A673 (cell line): ENCODE measurements around the gene AUNIP. TPM values are rescaled to one million over a fixed set of nuclear protein-coding genes. Genes with fewer than 3 reads are reported as not detected.

Experiments
- BruUV-seq: library from RNA; stranded (reverse); fragments of 400-500 nt; replicated peaks from 2 replicates; lab custom pipeline; 2021; lab: Mats Ljungman, UMichigan
- CTCF ChIA-PET: fragments of 300-600 bp; sonication (Branson Sonifier 250); formaldehyde crosslinking; loops from one replicate; lab custom pipeline; 2022; ENCODE audit warnings: antibody characterized with exemption; lab: Charles Lee
- POLR2A ChIA-PET: fragments of 300-600 bp; sonication (Branson Sonifier 250); formaldehyde crosslinking; loops from one replicate; lab custom pipeline; 2022; ENCODE audit warnings: antibody characterized with exemption; ENCODE audit not compliant: low non-redundant PET; lab: Charles Lee
- DNase-seq: peaks from one replicate; pipeline ENCODE4 v3.0.0-alpha.2; 2015; ENCODE audit warnings: low spot score
- H3K27ac ChIP-seq: fragments of 200-600 bp; sonication (generic); 2 replicates; pipeline ENCODE4 v1.5.1; 2016; ENCODE audit warnings: mixed run types, low read depth, mild to moderate bottlenecking, mixed read lengths, antibody characterized with exemption, low read length; ENCODE audit not compliant: poor library complexity, severe bottlenecking
- H3K27me3 ChIP-seq: fragments of 200-600 bp; sonication (generic); replicated peaks from 2 replicates; pipeline ENCODE4 v1.6.1; 2017; ENCODE audit warnings: mixed run types, low read depth, mild to moderate bottlenecking, mixed read lengths, antibody characterized with exemption, low read length; ENCODE audit not compliant: insufficient read depth, poor library complexity
- H3K36me3 ChIP-seq: fragments of 200-600 bp; sonication (generic); 2 replicates; pipeline ENCODE4 v1.6.1; 2016; ENCODE audit warnings: mixed run types, mild to moderate bottlenecking, mixed read lengths, antibody characterized with exemption, low read length; ENCODE audit not compliant: insufficient read depth, poor library complexity, severe bottlenecking
- H3K4me1 ChIP-seq: fragments of 200-600 bp; sonication (generic); 2 replicates; pipeline ENCODE4 v1.6.1; 2017; ENCODE audit warnings: mixed run types, mild to moderate bottlenecking, mixed read lengths, antibody characterized with exemption, low read length; ENCODE audit not compliant: insufficient read depth, poor library complexity, severe bottlenecking
- H3K4me3 ChIP-seq: fragments of 200-600 bp; sonication (generic); 2 replicates; pipeline ENCODE4 v1.5.1; 2016; ENCODE audit warnings: low read depth, mixed run types, mild to moderate bottlenecking, mixed read lengths, low read length; ENCODE audit not compliant: poor library complexity, severe bottlenecking
- H3K9me3 ChIP-seq: fragments of 200-600 bp; sonication (generic); 2 replicates; pipeline ENCODE4 v1.6.1; 2016; ENCODE audit warnings: mixed run types, low read depth, mild to moderate bottlenecking, mixed read lengths, antibody characterized with exemption, low read length; ENCODE audit not compliant: poor library complexity, severe bottlenecking
- EZH2 ChIP-seq: fragments of 200-600 bp; sonication (generic); IDR thresholded peaks from 2 replicates; pipeline ENCODE4 v1.6.1; 2017; ENCODE audit warnings: borderline replicate concordance, low read depth, mild to moderate bottlenecking, mixed read lengths, antibody characterized with exemption, low read length; ENCODE audit not compliant: poor library complexity, severe bottlenecking
- intact Hi-C: fragments of 100-400 bp; cut with micrococcal nuclease; formaldehyde crosslinking; loops from one replicate; pipeline ENCODE4 v1.10.0; 2022; ENCODE audit not compliant: unreplicated experiment
- total RNA-seq: library from RNA; stranded (reverse); gene quantifications from 2 replicates; pipeline ENCODE4 v1.2.3, GENCODE V29; 2021
- TF ChIP-seq, protein P1 (sequence below): fragments of 300-800, 200-600 bp; sonication (generic); conservative IDR thresholded peaks from 2 replicates; pipeline ENCODE4 v1.5.1; 2017; ENCODE audit warnings: low read depth, mild to moderate bottlenecking, antibody characterized with exemption, low read length, moderate library complexity, mixed read lengths

AUNIP gene
- total RNA-seq, 1 experiment from 2014 or later: 18.9 TPM

DNA sequence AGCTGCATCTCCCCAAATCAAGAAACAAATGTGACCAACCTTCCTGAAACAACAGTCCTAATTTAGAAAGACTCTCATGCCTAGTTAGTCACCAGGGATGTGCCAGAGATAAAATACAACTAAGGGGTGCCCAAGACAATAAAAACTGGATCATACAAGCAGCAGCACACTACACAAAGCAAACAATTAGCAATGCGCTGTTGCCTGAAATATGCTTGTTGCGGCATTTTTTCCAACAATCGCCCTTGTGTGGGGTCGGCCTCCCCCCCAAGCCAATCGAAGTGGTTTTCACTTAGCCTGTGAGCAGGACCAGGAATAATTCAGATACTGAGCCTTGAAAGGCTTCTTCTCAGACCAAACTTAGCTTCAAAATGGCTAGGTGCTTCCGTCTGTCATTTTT lies 48.3 kb upstream of the AUNIP start:
- peaks cover 16% of the 10 kb centered on the region for H3K4me1 ChIP-seq
- no peaks in the 10 kb centered on the region for H3K27me3 ChIP-seq
- DNase-seq: no peak
- H3K36me3 ChIP-seq: peaks cover 22% of the 10 kb centered on the region
- ChIA-PET CTCF (no interaction called here), POLR2A (no interaction called here)
- no peaks in the 10 kb centered on the region for H3K9me3 ChIP-seq
- TF ChIP-seq, protein P1, sequence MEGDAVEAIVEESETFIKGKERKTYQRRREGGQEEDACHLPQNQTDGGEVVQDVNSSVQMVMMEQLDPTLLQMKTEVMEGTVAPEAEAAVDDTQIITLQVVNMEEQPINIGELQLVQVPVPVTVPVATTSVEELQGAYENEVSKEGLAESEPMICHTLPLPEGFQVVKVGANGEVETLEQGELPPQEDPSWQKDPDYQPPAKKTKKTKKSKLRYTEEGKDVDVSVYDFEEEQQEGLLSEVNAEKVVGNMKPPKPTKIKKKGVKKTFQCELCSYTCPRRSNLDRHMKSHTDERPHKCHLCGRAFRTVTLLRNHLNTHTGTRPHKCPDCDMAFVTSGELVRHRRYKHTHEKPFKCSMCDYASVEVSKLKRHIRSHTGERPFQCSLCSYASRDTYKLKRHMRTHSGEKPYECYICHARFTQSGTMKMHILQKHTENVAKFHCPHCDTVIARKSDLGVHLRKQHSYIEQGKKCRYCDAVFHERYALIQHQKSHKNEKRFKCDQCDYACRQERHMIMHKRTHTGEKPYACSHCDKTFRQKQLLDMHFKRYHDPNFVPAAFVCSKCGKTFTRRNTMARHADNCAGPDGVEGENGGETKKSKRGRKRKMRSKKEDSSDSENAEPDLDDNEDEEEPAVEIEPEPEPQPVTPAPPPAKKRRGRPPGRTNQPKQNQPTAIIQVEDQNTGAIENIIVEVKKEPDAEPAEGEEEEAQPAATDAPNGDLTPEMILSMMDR: no peak
- TF ChIP-seq EZH2: no peak
- intact Hi-C loops: no loop called here
- no TSS peak for BruUV-seq
- no peak overlapping the region for H3K27ac ChIP-seq
- H3K4me3 ChIP-seq: no peak overlapping the region

DNA sequence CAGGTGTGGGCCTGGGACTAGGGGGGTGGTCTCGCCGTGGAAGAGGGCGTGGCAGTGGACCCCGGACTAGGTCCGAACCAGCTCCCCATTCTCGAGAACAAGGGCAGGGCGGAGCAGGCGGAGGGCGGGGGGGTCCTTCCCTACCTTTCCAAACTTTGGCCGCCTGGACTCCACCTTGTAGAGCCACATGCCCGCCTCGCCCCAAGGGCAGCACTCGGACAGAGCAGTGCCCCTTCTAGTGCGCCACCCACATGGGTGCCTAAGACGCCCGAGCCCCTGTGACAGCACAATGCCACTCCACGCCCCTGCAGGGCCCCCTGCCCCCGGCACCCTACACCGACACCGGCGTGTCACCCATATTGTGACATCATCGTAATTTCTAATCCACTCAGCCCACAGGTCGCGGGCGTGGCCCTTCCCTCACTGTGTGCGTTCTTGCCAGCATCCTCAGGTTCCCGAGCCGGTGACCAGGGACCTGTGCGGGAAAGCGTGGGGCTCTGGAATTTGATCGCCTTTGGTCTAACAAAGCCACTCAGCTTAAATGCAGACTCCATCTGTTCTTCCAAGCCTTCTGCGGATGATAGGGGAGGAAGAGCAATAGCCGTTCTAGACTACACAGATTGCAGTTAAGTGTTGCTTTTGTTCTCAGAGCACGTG lies 47.5 kb upstream of the AUNIP start:
- no TSS peak for BruUV-seq
- intact Hi-C loops: no loop called here
- TF ChIP-seq EZH2: no peak
- TF ChIP-seq, protein P1: no peak
- peaks cover 30% of the 10 kb centered on the region for H3K36me3 ChIP-seq
- ChIA-PET POLR2A (interaction anchor here (0.7 kb wide), 1 partner anchor 16 kb away, joined by 3 read pairs; no protein-coding TSS in a partner anchor), CTCF (no interaction called here)
- no peaks in the 10 kb centered on the region for H3K9me3 ChIP-seq
- no peaks in the 10 kb centered on the region for H3K27me3 ChIP-seq
- DNase-seq: no peak
- H3K4me1 ChIP-seq: peaks cover 23% of the 10 kb centered on the region
- H3K4me3 ChIP-seq: peak overlapping the region; percentile 88
- no peak overlapping the region for H3K27ac ChIP-seq

DNA sequence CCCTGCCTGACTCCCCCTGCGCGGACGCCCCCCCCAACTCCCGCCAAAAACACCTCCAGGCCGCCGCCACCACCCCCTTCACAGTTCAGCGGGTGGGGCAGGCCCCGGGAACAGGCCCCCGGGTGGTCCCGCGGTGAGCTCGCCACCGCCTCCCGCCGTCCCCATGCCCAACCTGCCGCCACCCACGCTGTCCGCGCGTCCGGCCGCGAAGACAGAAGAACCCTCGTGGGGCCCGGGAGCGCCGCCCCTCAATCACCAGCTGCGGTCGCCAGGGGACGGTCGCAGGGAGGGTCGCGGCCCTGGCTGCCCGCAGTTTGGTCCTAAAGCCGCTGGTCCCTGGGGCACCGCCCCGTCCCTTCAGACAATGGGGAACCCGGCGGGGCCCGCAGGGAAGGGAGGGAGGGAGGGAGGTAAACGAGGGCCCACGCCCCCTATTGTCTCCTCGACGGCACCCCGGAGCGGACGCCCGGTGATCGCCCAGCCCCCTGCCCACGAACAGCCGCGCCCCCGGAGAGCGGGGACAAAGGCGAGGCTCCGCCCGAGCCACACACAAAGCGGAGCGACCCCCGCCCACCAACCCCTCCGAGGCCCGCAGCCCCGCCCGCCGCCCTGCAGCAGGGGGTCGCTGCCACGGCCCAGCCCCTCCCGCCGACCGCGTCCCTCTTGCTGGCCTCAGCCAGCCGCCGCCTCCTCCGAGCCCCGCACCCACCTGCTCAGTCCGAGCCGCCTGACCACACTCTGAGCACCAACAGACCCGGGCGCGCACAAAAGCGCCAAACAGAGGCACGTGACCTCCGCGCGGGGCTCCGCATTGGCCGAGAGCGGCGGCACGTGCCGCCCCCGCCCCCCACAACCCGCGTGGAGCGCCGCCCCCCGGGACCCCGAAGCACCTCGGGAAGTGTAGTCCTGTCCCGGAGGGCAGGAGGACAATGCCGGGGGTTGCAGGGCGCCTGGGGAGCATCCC lies 46.7 kb upstream of the AUNIP start, which contains the start of gene STMN1:
Gene STMN1, minus strand, starts transcription at position 740 of the 964 bp plus-strand sequence. CDS start 1,743 bp downstream, outside the sequence.
- TF ChIP-seq, protein P1: 0 out of 2 replicates have a peak, but pooled peaks have one; percentile 6
- no peak for TF ChIP-seq EZH2
- POLR2A ChIA-PET: interaction anchor here (0.7 to 1.2 kb wide), 2 partner anchors 10 to 17 kb away, joined by 3 to 5 read pairs; no protein-coding TSS in a partner anchor
- H3K27ac ChIP-seq: peak within 1 kb of the TSS; percentile 97

More for the DNA sequence above, 46.7 kb upstream of the AUNIP start, which contains the start of gene STMN1:
- DNase-seq: peak; percentile 97
- peaks cover 38% of the 10 kb centered on the region for H3K36me3 ChIP-seq
- H3K4me1 ChIP-seq: peaks cover 23% of the 10 kb centered on the region
- CTCF ChIA-PET: interaction anchor here (1.0 kb wide), 1 partner anchor 11 kb away, joined by 4 read pairs; no protein-coding TSS in a partner anchor
- H3K4me3 ChIP-seq: peak within 1 kb of the TSS; percentile 88
- intact Hi-C loops: no loop called here
- no peaks in the 10 kb centered on the region for H3K9me3 ChIP-seq
- no TSS peak for BruUV-seq
- H3K27me3 ChIP-seq: no peaks in the 10 kb centered on the region
